WTC11 (cell line): ENCODE results near the gene GUF1. TPM values are rescaled to one million over a fixed set of nuclear protein-coding genes. Genes with fewer than 3 reads are reported as not detected.
A peak's percentile ranks its signal among the peaks of the same experiment; 100 is the strongest.

Experiments
- ATAC-seq: fragments of 200-7000 bp; cut with Tn5 transposase; 2 replicates; pipeline ENCODE4 v1.10.0; 2021; ENCODE audit warnings: mild to moderate bottlenecking, moderate library complexity
- CTCF ChIA-PET: fragments of 300-600 bp; sonication (Branson Sonifier 250); formaldehyde crosslinking; loops from one replicate; lab custom pipeline; 2021; ENCODE audit warnings: antibody characterized with exemption; lab: Charles Lee
- POLR2A ChIA-PET: fragments of 350-600 bp; sonication (Branson Sonifier 250); formaldehyde crosslinking; loops from one replicate; lab custom pipeline; 2021; ENCODE audit warnings: antibody characterized with exemption; lab: Charles Lee
- DNase-seq: peaks from one replicate; pipeline ENCODE4 v3.0.0; 2021; ENCODE audit warnings: low spot score
- H3K27ac Mint-ChIP-seq: 2 replicates; pipeline ENCODE4 v1.8.0; 2021; ENCODE audit warnings: mixed read lengths
- H3K27me3 Mint-ChIP-seq: 2 replicates; pipeline ENCODE4 v1.8.0; 2021; ENCODE audit warnings: low read depth, mild to moderate bottlenecking, moderate library complexity, mixed read lengths
- H3K36me3 Mint-ChIP-seq: 2 replicates; pipeline ENCODE4 v1.8.0; 2021; ENCODE audit warnings: mixed read lengths
- H3K4me1 Mint-ChIP-seq: 2 replicates; pipeline ENCODE4 v1.8.0; 2022; ENCODE audit warnings: mixed read lengths
- H3K4me3 Mint-ChIP-seq: 2 replicates; pipeline ENCODE4 v1.8.0; 2021; ENCODE audit warnings: mild to moderate bottlenecking, moderate library complexity, mixed read lengths
- H3K9me3 Mint-ChIP-seq: 2 replicates; pipeline ENCODE4 v1.8.0; 2021; ENCODE audit warnings: mixed read lengths
- AFF4 ChIP-seq: sonication (generic); formaldehyde crosslinking; IDR thresholded peaks from 2 replicates; pipeline ENCODE4 v1.8.1; 2023; ENCODE audit warnings: mild to moderate bottlenecking, missing genetic modification reagents, borderline replicate concordance
- ATF3 ChIP-seq: sonication (generic); formaldehyde crosslinking; conservative IDR thresholded peaks from 2 replicates; pipeline ENCODE4 v1.8.1; 2022; ENCODE audit warnings: mild to moderate bottlenecking, missing genetic modification reagents
- CREB1 ChIP-seq: sonication (generic); formaldehyde crosslinking; IDR thresholded peaks from 2 replicates; pipeline ENCODE4 v1.8.0; 2023; ENCODE audit warnings: mild to moderate bottlenecking, missing genetic modification reagents
- CREM ChIP-seq: sonication (generic); formaldehyde crosslinking; IDR thresholded peaks from 2 replicates; pipeline ENCODE4 v1.8.1; 2022; ENCODE audit warnings: mild to moderate bottlenecking, missing genetic modification reagents, moderate library complexity
- E2F1 ChIP-seq: sonication (generic); formaldehyde crosslinking; IDR thresholded peaks from 2 replicates; pipeline ENCODE4 v1.8.0; 2022; ENCODE audit warnings: mild to moderate bottlenecking, missing genetic modification reagents
- ETV6 ChIP-seq: sonication (generic); formaldehyde crosslinking; IDR thresholded peaks from 2 replicates; pipeline ENCODE4 v1.8.1; 2022; ENCODE audit warnings: mild to moderate bottlenecking, missing genetic modification reagents
- IRF2 ChIP-seq: sonication (generic); formaldehyde crosslinking; IDR thresholded peaks from 2 replicates; pipeline ENCODE4 v1.8.0; 2022; ENCODE audit warnings: low read depth, missing genetic modification reagents, borderline replicate concordance
- JAZF1 ChIP-seq: fragments of 250-450 bp; sonication (Bioruptor Pico); IDR thresholded peaks from 2 replicates; pipeline ENCODE4 v1.9.0; 2021; ENCODE audit warnings: moderate library complexity, mild to moderate bottlenecking, inconsistent platforms
- MAX ChIP-seq: sonication (generic); formaldehyde crosslinking; IDR thresholded peaks from 2 replicates; pipeline ENCODE4 v1.8.0; 2022; ENCODE audit warnings: mild to moderate bottlenecking, missing genetic modification reagents
- NR1H2 ChIP-seq: sonication (generic); formaldehyde crosslinking; IDR thresholded peaks from 2 replicates; pipeline ENCODE4 v1.9.0; 2021; ENCODE audit warnings: mild to moderate bottlenecking, moderate library complexity, missing genetic modification reagents
- PRRX2 ChIP-seq: fragments of 250-450 bp; sonication (Bioruptor Pico); IDR thresholded peaks from 2 replicates; pipeline ENCODE4 v1.8.0; 2021; ENCODE audit warnings: mild to moderate bottlenecking
- RORB ChIP-seq: fragments of 250-450 bp; sonication (Bioruptor Pico); IDR thresholded peaks from 2 replicates; pipeline ENCODE4 v1.9.0; 2021; ENCODE audit warnings: mild to moderate bottlenecking
- SMAD3 ChIP-seq: sonication (generic); formaldehyde crosslinking; IDR thresholded peaks from 2 replicates; pipeline ENCODE4 v1.8.0; 2022; ENCODE audit warnings: missing genetic modification reagents, mild to moderate bottlenecking, borderline replicate concordance
- SMAD4 ChIP-seq: sonication (generic); formaldehyde crosslinking; IDR thresholded peaks from 2 replicates; pipeline ENCODE4 v1.8.0; 2022; ENCODE audit warnings: mild to moderate bottlenecking, missing genetic modification reagents
- SP1 ChIP-seq: sonication (generic); formaldehyde crosslinking; conservative IDR thresholded peaks from 2 replicates; pipeline ENCODE4 v1.8.1; 2022; ENCODE audit warnings: missing genetic modification reagents
- STAT6 ChIP-seq: sonication (generic); formaldehyde crosslinking; conservative IDR thresholded peaks from 2 replicates; pipeline ENCODE4 v1.8.1; 2023; ENCODE audit warnings: mild to moderate bottlenecking, low read depth, missing genetic modification reagents, moderate library complexity
- ZNF121 ChIP-seq: sonication (generic); formaldehyde crosslinking; IDR thresholded peaks from 2 replicates; pipeline ENCODE4 v1.8.0; 2023; ENCODE audit warnings: missing genetic modification reagents
- ZNF138 ChIP-seq: sonication (generic); formaldehyde crosslinking; conservative IDR thresholded peaks from 2 replicates; pipeline ENCODE4 v1.8.1; 2022; ENCODE audit warnings: mild to moderate bottlenecking, moderate library complexity, missing genetic modification reagents
- ZNF532 ChIP-seq: fragments of 250-450 bp; sonication (Bioruptor Pico); IDR thresholded peaks from 2 replicates; pipeline ENCODE4 v1.9.0; 2021; ENCODE audit warnings: mild to moderate bottlenecking, borderline replicate concordance
- total RNA-seq: library from RNA; stranded (reverse); gene quantifications from 3 replicates; pipeline ENCODE4 v1.2.3, GENCODE V29; 2021

Gene GUF1
- total RNA-seq, 1 experiment from 2014 or later, result 37.6 TPM

- POLR2A ChIA-PET, result no interaction called here
Measured at GRCh38 chr4:44675366-44675765, 2.9 kb upstream of the GUF1 start.

GRCh38 chr4:44679060-44679459 is 840 bp downstream of the GUF1 start:
- CTCF ChIA-PET, result interaction anchor here (1.3 kb wide), 1 partner anchor 254 kb away, joined by 3 read pairs; no protein-coding TSS in a partner anchor
- Mint-ChIP-seq H3K4me3 (peak overlapping the region; percentile 87), H3K36me3 (peaks cover 14% of the 10 kb centered on the region), H3K9me3 (no peaks in the 10 kb centered on the region), H3K27ac (peak overlapping the region; percentile 91), H3K27me3 (peaks cover 3% of the 10 kb centered on the region; the same call in 1 of the 2 replicates), H3K4me1 (peaks cover 13% of the 10 kb centered on the region)
- DNase-seq (no peak), ATAC-seq (no peak)
- TF ChIP-seq ZNF138 (CRISPR knock-in tag) (no peak), NR1H2 (no peak), CREM (CRISPR knock-in tag) (no peak), SP1 (CRISPR knock-in tag) (0 out of 2 replicates have a peak, but pooled peaks have one; percentile 7)
- POLR2A ChIA-PET, result interaction anchor here (0.6 to 0.8 kb wide), 2 partner anchors 16 to 28 kb away, joined by 3 read pairs; no protein-coding TSS in a partner anchor

More at GRCh38 chr4:44675366-44675765, 2.9 kb upstream of the GUF1 start:
- TF ChIP-seq JAZF1 (CRISPR knock-in tag), result no peak
- no peak for TF ChIP-seq CREM (CRISPR knock-in tag)
- no peak for TF ChIP-seq RORB (CRISPR knock-in tag)
- Mint-ChIP-seq H3K9me3 (no peaks in the 10 kb centered on the region), H3K36me3 (no peaks in the 10 kb centered on the region), H3K27ac (peak overlapping the region; percentile 47; the same call in 1 of the 2 replicates), H3K27me3 (peaks cover 11% of the 10 kb centered on the region), H3K4me3 (no peak overlapping the region), H3K4me1 (peaks cover 13% of the 10 kb centered on the region)
- CTCF ChIA-PET, result no interaction called here
- DNase-seq, result no peak
- ATAC-seq, result no peak

GRCh38 chr4:44684648-44685047 is 6.4 kb downstream of the GUF1 start:
- ATAC-seq (no peak), DNase-seq (no peak)
- no peak overlapping the region for H3K4me3 Mint-ChIP-seq
- ChIA-PET CTCF (no interaction called here), POLR2A (no interaction called here)
- peaks cover 56% of the 10 kb centered on the region for H3K36me3 Mint-ChIP-seq
- no peak overlapping the region for H3K27ac Mint-ChIP-seq
- H3K27me3 Mint-ChIP-seq, result no peaks in the 10 kb centered on the region
- H3K9me3 Mint-ChIP-seq, result no peaks in the 10 kb centered on the region
- H3K4me1 Mint-ChIP-seq, result no peaks in the 10 kb centered on the region
- TF ChIP-seq SP1 (CRISPR knock-in tag), result no peak
- TF ChIP-seq SMAD4 (CRISPR knock-in tag), result no peak
- TF ChIP-seq PRRX2, result no peak
- no peak for TF ChIP-seq MAX
- no peak for TF ChIP-seq CREB1 (CRISPR knock-in tag)
- no peak for TF ChIP-seq ZNF121 (CRISPR knock-in tag)
- TF ChIP-seq ETV6 (CRISPR knock-in tag), result no peak
- TF ChIP-seq SMAD3 (CRISPR knock-in tag), result no peak
- TF ChIP-seq ZNF532, result no peak
- TF ChIP-seq STAT6 (CRISPR knock-in tag), result no peak
- no peak for TF ChIP-seq ATF3
- no peak for TF ChIP-seq E2F1 (CRISPR knock-in tag)
- no peak for TF ChIP-seq IRF2
- TF ChIP-seq AFF4, result no peak
